IMR-90 (cell line): ENCODE data around the gene HADHA.

Source experiments
- FOS ChIP-seq: fragments of 150-350 bp; IDR thresholded peaks from 2 replicates; pipeline ENCODE4 v1.6.1; 2016; ENCODE audit warnings: low read depth, low read length
- NFE2L2 ChIP-seq: fragments of 150-350 bp; IDR thresholded peaks from 2 replicates; pipeline ENCODE4 v1.6.1; 2016; ENCODE audit warnings: low read depth, mild to moderate bottlenecking, low read length
- POLR2A ChIP-seq: IDR thresholded peaks from 2 replicates; pipeline ENCODE4 v1.6.1; 2012; ENCODE audit warnings: mild to moderate bottlenecking, low read depth, low read length
- RCOR1 ChIP-seq: IDR thresholded peaks from 2 replicates; pipeline ENCODE4 v1.6.1; 2012; ENCODE audit warnings: mild to moderate bottlenecking, low read length, improper control_type of control experiment; ENCODE audit not compliant: insufficient replicate concordance
- TF ChIP-seq, protein P1 (sequence below): conservative IDR thresholded peaks from 2 replicates; pipeline ENCODE4 v1.5.1; 2012; ENCODE audit warnings: mild to moderate bottlenecking, low read depth, low read length, improper control_type of control experiment
- TF ChIP-seq, protein P2 (sequence below): fragments of 150-350 bp; IDR thresholded peaks from 2 replicates; pipeline ENCODE4 v1.6.1; 2016; ENCODE audit warnings: low read depth, mild to moderate bottlenecking, low read length, moderate library complexity, borderline replicate concordance

DNA sequence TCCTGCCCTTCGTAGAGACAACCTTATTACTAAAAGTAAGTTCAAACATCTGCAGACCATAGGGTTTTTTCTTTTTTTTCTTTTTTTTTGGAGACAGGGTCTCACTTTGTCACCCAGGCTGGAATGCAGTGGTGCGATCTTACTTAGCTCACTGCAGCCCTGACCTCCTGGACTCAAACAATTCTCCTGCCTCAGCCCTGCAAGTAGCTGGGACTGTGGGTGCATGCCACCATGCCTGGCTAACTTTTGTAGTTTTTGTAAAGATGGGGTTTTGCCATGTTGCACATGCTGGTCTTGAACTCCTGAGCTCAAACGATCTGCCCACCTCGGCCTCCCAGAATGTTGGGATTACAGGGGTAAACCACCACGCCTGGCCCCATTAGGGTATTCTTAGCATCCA is 32.4 kb downstream of the HADHA start:
- TF ChIP-seq FOS (no peak), POLR2A (no peak), NFE2L2 (no peak), RCOR1 (no peak)
- TF ChIP-seq, protein P1, sequence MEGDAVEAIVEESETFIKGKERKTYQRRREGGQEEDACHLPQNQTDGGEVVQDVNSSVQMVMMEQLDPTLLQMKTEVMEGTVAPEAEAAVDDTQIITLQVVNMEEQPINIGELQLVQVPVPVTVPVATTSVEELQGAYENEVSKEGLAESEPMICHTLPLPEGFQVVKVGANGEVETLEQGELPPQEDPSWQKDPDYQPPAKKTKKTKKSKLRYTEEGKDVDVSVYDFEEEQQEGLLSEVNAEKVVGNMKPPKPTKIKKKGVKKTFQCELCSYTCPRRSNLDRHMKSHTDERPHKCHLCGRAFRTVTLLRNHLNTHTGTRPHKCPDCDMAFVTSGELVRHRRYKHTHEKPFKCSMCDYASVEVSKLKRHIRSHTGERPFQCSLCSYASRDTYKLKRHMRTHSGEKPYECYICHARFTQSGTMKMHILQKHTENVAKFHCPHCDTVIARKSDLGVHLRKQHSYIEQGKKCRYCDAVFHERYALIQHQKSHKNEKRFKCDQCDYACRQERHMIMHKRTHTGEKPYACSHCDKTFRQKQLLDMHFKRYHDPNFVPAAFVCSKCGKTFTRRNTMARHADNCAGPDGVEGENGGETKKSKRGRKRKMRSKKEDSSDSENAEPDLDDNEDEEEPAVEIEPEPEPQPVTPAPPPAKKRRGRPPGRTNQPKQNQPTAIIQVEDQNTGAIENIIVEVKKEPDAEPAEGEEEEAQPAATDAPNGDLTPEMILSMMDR = no peak
- TF ChIP-seq, protein P2, sequence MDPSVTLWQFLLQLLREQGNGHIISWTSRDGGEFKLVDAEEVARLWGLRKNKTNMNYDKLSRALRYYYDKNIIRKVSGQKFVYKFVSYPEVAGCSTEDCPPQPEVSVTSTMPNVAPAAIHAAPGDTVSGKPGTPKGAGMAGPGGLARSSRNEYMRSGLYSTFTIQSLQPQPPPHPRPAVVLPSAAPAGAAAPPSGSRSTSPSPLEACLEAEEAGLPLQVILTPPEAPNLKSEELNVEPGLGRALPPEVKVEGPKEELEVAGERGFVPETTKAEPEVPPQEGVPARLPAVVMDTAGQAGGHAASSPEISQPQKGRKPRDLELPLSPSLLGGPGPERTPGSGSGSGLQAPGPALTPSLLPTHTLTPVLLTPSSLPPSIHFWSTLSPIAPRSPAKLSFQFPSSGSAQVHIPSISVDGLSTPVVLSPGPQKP = no peak
